H1 (cell line): ENCODE data around the gene COL11A2. TPM values are rescaled to one million over a fixed set of nuclear protein-coding genes. Genes with fewer than 3 reads are reported as not detected.

Experiments used
- ASH2L ChIP-seq: fragments of 200-600, 300-600 bp; sonication (generic); IDR thresholded peaks from one replicate; pipeline ENCODE4 v1.7.1; 2017; ENCODE audit warnings: low read length
- BACH1 ChIP-seq: IDR thresholded peaks from 2 replicates; pipeline ENCODE4 v1.6.1; 2012; ENCODE audit warnings: low read length, improper control_type of control experiment
- CHD2 ChIP-seq: IDR thresholded peaks from 2 replicates; pipeline ENCODE4 v1.6.1; 2012; ENCODE audit warnings: low read length, improper control_type of control experiment
- CTBP2 ChIP-seq: IDR thresholded peaks from 2 replicates; pipeline ENCODE4 v1.7.0; 2011; ENCODE audit warnings: borderline replicate concordance, mild to moderate bottlenecking, moderate library complexity, mixed read lengths, low read length; ENCODE audit not compliant: insufficient read depth, insufficient read length
- EP300 ChIP-seq, 2 experiments: IDR thresholded peaks; 1 replicate in 1 of 2; 2 replicates in 1 of 2; pipeline ENCODE4 v1.6.1; 2011 to 2012; ENCODE audit warnings: low read depth in 2 of 2, low read length in 2 of 2, mild to moderate bottlenecking in 2 of 2, borderline replicate concordance in 1 of 2, inconsistent platforms in 1 of 2, moderate library complexity in 1 of 2
- GABPA ChIP-seq: IDR thresholded peaks from 2 replicates; pipeline ENCODE4 v1.6.1; 2011; ENCODE audit warnings: mild to moderate bottlenecking, low read length, moderate library complexity, borderline replicate concordance; ENCODE audit not compliant: insufficient read depth
- MAX ChIP-seq: IDR thresholded peaks from 2 replicates; pipeline ENCODE4 v1.6.1; 2012; ENCODE audit warnings: inconsistent platforms
- PHF8 ChIP-seq: fragments of 200-600 bp; sonication (generic); conservative IDR thresholded peaks from 2 replicates; pipeline ENCODE4 v1.7.1; 2012; ENCODE audit warnings: low read depth, mild to moderate bottlenecking, inconsistent platforms, low read length, moderate library complexity
- RFX5 ChIP-seq: IDR thresholded peaks from 2 replicates; pipeline ENCODE4 v1.6.1; 2011; ENCODE audit warnings: low read depth, low read length, improper control_type of control experiment, borderline replicate concordance
- RNF2 ChIP-seq: fragments of 200-900, 300-1000 bp; sonication (generic); IDR thresholded peaks from 2 replicates; pipeline ENCODE4 v1.7.1; 2016; ENCODE audit warnings: borderline replicate concordance, low read depth, mild to moderate bottlenecking, antibody characterized with exemption, low read length; ENCODE audit not compliant: poor library complexity, severe bottlenecking; ENCODE audit errors: missing control alignments
- SIN3A ChIP-seq, 2 experiments: IDR thresholded peaks in 1 of 2; conservative IDR thresholded peaks in 1 of 2; 2 replicates each; pipeline ENCODE4 v1.6.1; 2011 to 2012; ENCODE audit warnings: low read length in 2 of 2, improper control_type of control experiment in 1 of 2, low read depth in 1 of 2, mild to moderate bottlenecking in 1 of 2
- SP2 ChIP-seq: IDR thresholded peaks from 2 replicates; pipeline ENCODE4 v1.6.1; 2012; ENCODE audit warnings: mild to moderate bottlenecking, low read length, inconsistent platforms
- SP4 ChIP-seq: IDR thresholded peaks from 2 replicates; pipeline ENCODE4 v1.6.1; 2012; ENCODE audit warnings: low read length, inconsistent platforms
- TAF7 ChIP-seq: optimal IDR thresholded peaks from 2 replicates; pipeline ENCODE3; 2011; ENCODE audit warnings: low read depth, mild to moderate bottlenecking, inconsistent platforms, low read length, moderate library complexity, borderline replicate concordance
- TCF12 ChIP-seq: IDR thresholded peaks from 2 replicates; pipeline ENCODE4 v1.6.1; 2011; ENCODE audit warnings: low read depth, mild to moderate bottlenecking, low read length
- TEAD4 ChIP-seq: IDR thresholded peaks from 2 replicates; pipeline ENCODE4 v1.6.1; 2012; ENCODE audit warnings: low read depth, low read length, inconsistent platforms, mixed read lengths
- polyA plus RNA-seq, 7 experiments: library from polyadenylated mRNA; depleted of rRNA in 3 of 7; stranded (reverse) in 5 of 7; unstranded in 2 of 7; fragments of >200 nt in 5 of 7; fragments of 200-250 nt in 2 of 7; gene quantifications; 1 replicate in 5 of 7; 2 replicates in 1 of 7; 4 replicates in 1 of 7; pipeline versions ENCODE4 v1.2.1 to v1.2.3, GENCODE V29; 2011 to 2013; ENCODE audit warnings: missing spikeins in 2 of 7, mixed read lengths in 2 of 7
- total RNA-seq: library from RNA; stranded (reverse); fragmentation: NEBNext Ultra II Directional; extraction: Animal tissue kit (Norgen Biotek cat#: 25700); gene quantifications from 2 replicates; pipeline ENCODE4 v1.2.1, GENCODE V29; 2021
- TF ChIP-seq, protein P1 (sequence below), 3 experiments: IDR thresholded peaks; 1 replicate in 2 of 3; 2 replicates in 1 of 3; pipeline versions ENCODE4 v1.5.1 to v1.6.1; 2011; ENCODE audit warnings: low read length in 3 of 3, mild to moderate bottlenecking in 3 of 3, inconsistent platforms in 2 of 3, low read depth in 1 of 3, moderate library complexity in 1 of 3; ENCODE audit not compliant: insufficient read depth in 1 of 3; ENCODE audit errors: control extremely low read depth in 1 of 3
- TF ChIP-seq, protein P2 (sequence below): IDR thresholded peaks from 2 replicates; pipeline ENCODE4 v1.6.1; 2011; ENCODE audit warnings: low read length, improper control_type of control experiment

Gene COL11A2
- total and polyA plus RNA-seq, 2 of the 8 experiments (the other 6 are each of a cell fraction or from before 2014, with no cell fraction given): 2.8 to 3.8 TPM

GRCh38 chr6:33205191-33206026 lies 13.1 kb upstream of the COL11A2 start (continued):
- TF ChIP-seq EP300 (IDR thresholded peaks at IDR 0.05; ENCODE audit: borderline replicate concordance in 1 of 2, low read depth in 2 of 2, low read length in 2 of 2) (no peak), GABPA (no peak), PHF8 (no peak), RFX5 (no peak), TCF12 (no peak), SP2 (no peak), TEAD4 (no peak), TAF7 (no peak), ASH2L (no peak), SP4 (no peak), BACH1 (no peak), MAX (peak; percentile 52; the same call in 1 of the 2 replicates), CHD2 (no peak), SIN3A (conservative IDR thresholded peaks at IDR 0.05 in 1 of 2, IDR thresholded peaks at IDR 0.05 in 1 of 2; ENCODE audit: low read depth in 1 of 2, low read length in 2 of 2) (peak; percentile 86 to 89; a peak in 3 of 4 replicates), RNF2 (no peak), CTBP2 (no peak)
- TF ChIP-seq, protein P1, sequence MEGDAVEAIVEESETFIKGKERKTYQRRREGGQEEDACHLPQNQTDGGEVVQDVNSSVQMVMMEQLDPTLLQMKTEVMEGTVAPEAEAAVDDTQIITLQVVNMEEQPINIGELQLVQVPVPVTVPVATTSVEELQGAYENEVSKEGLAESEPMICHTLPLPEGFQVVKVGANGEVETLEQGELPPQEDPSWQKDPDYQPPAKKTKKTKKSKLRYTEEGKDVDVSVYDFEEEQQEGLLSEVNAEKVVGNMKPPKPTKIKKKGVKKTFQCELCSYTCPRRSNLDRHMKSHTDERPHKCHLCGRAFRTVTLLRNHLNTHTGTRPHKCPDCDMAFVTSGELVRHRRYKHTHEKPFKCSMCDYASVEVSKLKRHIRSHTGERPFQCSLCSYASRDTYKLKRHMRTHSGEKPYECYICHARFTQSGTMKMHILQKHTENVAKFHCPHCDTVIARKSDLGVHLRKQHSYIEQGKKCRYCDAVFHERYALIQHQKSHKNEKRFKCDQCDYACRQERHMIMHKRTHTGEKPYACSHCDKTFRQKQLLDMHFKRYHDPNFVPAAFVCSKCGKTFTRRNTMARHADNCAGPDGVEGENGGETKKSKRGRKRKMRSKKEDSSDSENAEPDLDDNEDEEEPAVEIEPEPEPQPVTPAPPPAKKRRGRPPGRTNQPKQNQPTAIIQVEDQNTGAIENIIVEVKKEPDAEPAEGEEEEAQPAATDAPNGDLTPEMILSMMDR (IDR thresholded peaks at IDR 0.05; ENCODE audit: control extremely low read depth in 1 of 3, insufficient read depth in 1 of 3, low read depth in 1 of 3, low read length in 3 of 3): peak in 2 of 3 experiments; percentile 23 to 36; a peak in 2 of 4 replicates
- TF ChIP-seq, protein P2, sequence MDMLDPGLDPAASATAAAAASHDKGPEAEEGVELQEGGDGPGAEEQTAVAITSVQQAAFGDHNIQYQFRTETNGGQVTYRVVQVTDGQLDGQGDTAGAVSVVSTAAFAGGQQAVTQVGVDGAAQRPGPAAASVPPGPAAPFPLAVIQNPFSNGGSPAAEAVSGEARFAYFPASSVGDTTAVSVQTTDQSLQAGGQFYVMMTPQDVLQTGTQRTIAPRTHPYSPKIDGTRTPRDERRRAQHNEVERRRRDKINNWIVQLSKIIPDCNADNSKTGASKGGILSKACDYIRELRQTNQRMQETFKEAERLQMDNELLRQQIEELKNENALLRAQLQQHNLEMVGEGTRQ: no peak
